Subcutaneous adipose tissue (tissue), 4 donors: ENCODE measurements around the gene RAD51B. TPM values are rescaled to one million over a fixed set of nuclear protein-coding genes. Genes with fewer than 3 reads are reported as not detected.

Source experiments
- CTCF ChIP-seq: fragments of 450-650 bp; IDR thresholded peaks from one replicate; pipeline ENCODE4 v1.5.1; 2016; ENCODE audit warnings: low read depth, mild to moderate bottlenecking, control low read depth, antibody characterized with exemption, moderate library complexity
- total RNA-seq, 4 donors: library from RNA; depleted of rRNA; stranded (reverse); fragments of >200 nt; gene quantifications; one replicate each; pipeline ENCODE4 v1.1.0, GENCODE V29; 2016

The RAD51B gene
- total RNA-seq, 4 donors from 2014 or later, result 9.7 to 24.1 (median 16.7) TPM

GRCh38 chr14:68247676-68248268 is 428.2 kb downstream of the RAD51B start:
- no peak for TF ChIP-seq CTCF

GRCh38 chr14:68248481-68249255 is 429.1 kb downstream of the RAD51B start:
- TF ChIP-seq CTCF, result no peak

- no peak for TF ChIP-seq CTCF
Observed at GRCh38 chr14:68249661-68250451, 430.3 kb downstream of the RAD51B start.

GRCh38 chr14:68250927-68251768 is 431.6 kb downstream of the RAD51B start:
- TF ChIP-seq CTCF, result no peak

GRCh38 chr14:68251769-68252100 is 432.2 kb downstream of the RAD51B start:
- no peak for TF ChIP-seq CTCF

GRCh38 chr14:68253160-68253780 is 433.7 kb downstream of the RAD51B start:
- TF ChIP-seq CTCF, result no peak
